HCT116 (cell line): ENCODE results near the gene XPOT. TPM values are rescaled to one million over a fixed set of nuclear protein-coding genes. Genes with fewer than 3 reads are reported as not detected.

Experiments
- ATAC-seq: fragments of 200-7000 bp; cut with Tn5 transposase; 2 replicates; pipeline ENCODE4 v1.9.1; 2020; ENCODE audit warnings: mild to moderate bottlenecking, moderate library complexity
- BruUV-seq: library from RNA; stranded (reverse); fragments of 400-500 nt; replicated peaks from 2 replicates; lab custom pipeline; 2021; lab: Mats Ljungman, UMichigan
- CTCF ChIA-PET: fragments of 300-600 bp; sonication (Branson Sonifier 250); formaldehyde crosslinking; loops from one replicate; lab custom pipeline; 2021; ENCODE audit warnings: antibody characterized with exemption; lab: Charles Lee
- POLR2A ChIA-PET: fragments of 300-600, 350-600 bp; sonication (Branson Sonifier 250); formaldehyde crosslinking; loops from one replicate; lab custom pipeline; 2021; ENCODE audit warnings: antibody characterized with exemption; lab: Charles Lee
- RAD21 ChIA-PET, 2 experiments: fragments of 300-600 bp; sonication (Branson Sonifier 250); formaldehyde crosslinking; loops; one replicate each; lab custom pipeline; 2023; ENCODE audit warnings: low total read pairs in 2 of 2; ENCODE audit not compliant: uncharacterized antibody in 2 of 2, unreplicated experiment in 2 of 2, low non-redundant PET in 1 of 2; lab: Charles Lee
- DNase-seq: peaks from one replicate; pipeline ENCODE4 v3.0.0-alpha.2; 2010; ENCODE audit warnings: low read depth, low spot score
- H2AFZ ChIP-seq: fragments of 200-600 bp; shearing (Covaris generic), sonication (generic); 2 replicates; pipeline ENCODE4 v1.6.1; 2017; ENCODE audit warnings: low read depth, mixed run types, mixed read lengths, antibody characterized with exemption, low read length; ENCODE audit not compliant: poor library complexity, severe bottlenecking
- H3K27ac ChIP-seq: 2 replicates; pipeline ENCODE4 v1.5.1; 2012; ENCODE audit warnings: low read depth, low read length
- H3K27me3 ChIP-seq: fragments of 200-600 bp; sonication (generic); 2 replicates; pipeline ENCODE4 v1.6.1; 2016; ENCODE audit warnings: mixed run types, low read length, mixed read lengths; ENCODE audit not compliant: insufficient read depth
- H3K36me3 ChIP-seq, 2 experiments: fragments of 200-500 bp in 1 of 2; fragments of 200-600 bp in 1 of 2; sonication (Bioruptor generic) in 1 of 2; sonication (generic) in 1 of 2; 2 replicates each; pipeline versions ENCODE4 v1.5.1 to v1.6.1; 2014 to 2016; ENCODE audit warnings: low read length in 2 of 2, inconsistent platforms in 1 of 2, mixed read lengths in 1 of 2, mixed run types in 1 of 2; ENCODE audit not compliant: insufficient read depth in 2 of 2, control insufficient read depth in 1 of 2
- H3K4me1 ChIP-seq, 2 experiments: fragments of 200-600 bp in 1 of 2; sonication (generic) in 1 of 2; 2 replicates each; pipeline versions ENCODE4 v1.5.1 to v1.6.1; 2012 to 2017; ENCODE audit warnings: low read length in 2 of 2, inconsistent platforms in 1 of 2, mild to moderate bottlenecking in 1 of 2, mixed read lengths in 1 of 2, mixed run types in 1 of 2, moderate library complexity in 1 of 2; ENCODE audit not compliant: insufficient read depth in 2 of 2, control insufficient read depth in 1 of 2
- H3K4me2 ChIP-seq: fragments of 200-600 bp; sonication (generic); 2 replicates; pipeline ENCODE4 v1.6.1; 2017; ENCODE audit warnings: mixed run types, low read length, mixed read lengths
- H3K4me3 ChIP-seq, 2 experiments: fragments of 200-600 bp in 1 of 2; sonication (generic) in 1 of 2; replicated peaks in 1 of 2; 2 replicates each; pipeline ENCODE4 v1.5.1; 2011 to 2016; ENCODE audit warnings: low read length in 2 of 2, control low read depth in 1 of 2, low read depth in 1 of 2, mild to moderate bottlenecking in 1 of 2, mixed read lengths in 1 of 2, mixed run types in 1 of 2
- H3K79me2 ChIP-seq: fragments of 200-600 bp; sonication (generic); 2 replicates; pipeline ENCODE4 v1.6.1; 2017; ENCODE audit warnings: mild to moderate bottlenecking, mixed run types, low read length, moderate library complexity, mixed read lengths; ENCODE audit not compliant: insufficient read depth
- H3K9ac ChIP-seq: fragments of 200-600 bp; sonication (generic); 2 replicates; pipeline ENCODE4 v1.6.1; 2016; ENCODE audit warnings: low read length, mixed read lengths
- H3K9me2 ChIP-seq: fragments of 200-600 bp; sonication (generic), shearing (Covaris generic); 2 replicates; pipeline ENCODE4 v1.6.1; 2017; ENCODE audit warnings: mixed run types, mild to moderate bottlenecking, moderate library complexity; ENCODE audit not compliant: insufficient read depth
- H3K9me3 ChIP-seq, 2 experiments: fragments of 200-500 bp in 1 of 2; fragments of 200-600 bp in 1 of 2; sonication (Bioruptor generic) in 1 of 2; sonication (generic) in 1 of 2; 2 replicates each; pipeline ENCODE4 v1.6.1; 2014 to 2017; ENCODE audit warnings: low read length in 2 of 2, mixed read lengths in 2 of 2, inconsistent platforms in 1 of 2, low read depth in 1 of 2, mild to moderate bottlenecking in 1 of 2, mixed run types in 1 of 2, moderate library complexity in 1 of 2; ENCODE audit not compliant: control insufficient read depth in 1 of 2, insufficient read depth in 1 of 2
- H4K20me1 ChIP-seq: fragments of 200-600 bp; sonication (generic), shearing (Covaris generic); 2 replicates; pipeline ENCODE4 v1.6.1; 2017; ENCODE audit warnings: mixed run types, mild to moderate bottlenecking, moderate library complexity; ENCODE audit not compliant: insufficient read depth
- CBX3 ChIP-seq: IDR thresholded peaks from 2 replicates; pipeline ENCODE4 v1.6.1; 2012; ENCODE audit warnings: low read depth
- ELF1 ChIP-seq: IDR thresholded peaks from 2 replicates; pipeline ENCODE4 v1.6.1; 2012; ENCODE audit warnings: low read depth, borderline replicate concordance
- EZH2 ChIP-seq: fragments of 200-600 bp; sonication (generic); IDR thresholded peaks from 2 replicates; pipeline ENCODE4 v1.6.1; 2017; ENCODE audit warnings: antibody characterized with exemption, mixed run types
- SIN3A ChIP-seq: IDR thresholded peaks from 2 replicates; pipeline ENCODE4 v1.6.1; 2012; ENCODE audit warnings: low read depth
- ZFX ChIP-seq: fragments of 450-650 bp; IDR thresholded peaks from 2 replicates; pipeline ENCODE4 v1.6.1; 2017
- ZNF274 ChIP-seq: fragments of 200-500 bp; sonication (Bioruptor generic); IDR thresholded peaks from 2 replicates; pipeline ENCODE4 v1.6.1; 2014; ENCODE audit warnings: mild to moderate bottlenecking, low read depth, low read length, inconsistent platforms
- intact Hi-C: fragments of 100-400 bp; cut with micrococcal nuclease; formaldehyde crosslinking; loops from 2 replicates; pipeline ENCODE4 v1.10.0; 2022
- total RNA-seq: library from RNA; stranded (reverse); gene quantifications from one replicate; pipeline ENCODE4 v1.2.1, GENCODE V29; 2021; ENCODE audit not compliant: unreplicated experiment

XPOT gene
- total RNA-seq, 1 experiment from 2014 or later, result 120 TPM

GRCh38 chr12:64450711-64451486, 46.7 kb downstream of the XPOT start:
- DNase-seq (no peak), ATAC-seq (no peak)
- RAD21 ChIA-PET, result interaction anchor here in 1 of 2 experiments (0.6 kb wide), 1 partner anchor 17 kb away, joined by 3 read pairs; no protein-coding TSS in a partner anchor
- Histone ChIP-seq H2AFZ (no peak overlapping the region), H3K9me3 (no peaks in the 10 kb centered on the region), H3K9ac (peak overlapping the region; percentile 87), H3K4me3 (peak overlapping the region; percentile 86 to 90), H3K27me3 (no peaks in the 10 kb centered on the region), H3K79me2 (peaks cover 45% of the 10 kb centered on the region), H3K27ac (peak overlapping the region; percentile 91; the same call in 1 of the 2 replicates), H3K9me2 (no peaks in the 10 kb centered on the region), H3K4me2 (peak overlapping the region; percentile 84), H4K20me1 (no peaks in the 10 kb centered on the region; the same call in 1 of the 2 replicates), H3K4me1 (peaks cover 7 to 21% of the 10 kb centered on the region in 2 experiments), H3K36me3 (peaks cover 10 to 16% of the 10 kb centered on the region in 2 experiments; a peak in 3 of 4 replicates)
- BruUV-seq, result no TSS peak
- TF ChIP-seq CBX3, result no peak
- TF ChIP-seq EZH2, result no peak
- no peak for TF ChIP-seq ELF1
- TF ChIP-seq SIN3A, result 0 out of 2 replicates have a peak, but pooled peaks have one; percentile 22
- no peak for TF ChIP-seq ZFX
- TF ChIP-seq ZNF274, result no peak
- intact Hi-C loops, result loop anchor here (5.0 to 10.0 kb wide), 2 partner anchors 154 to 246 kb away; no protein-coding TSS in a partner anchor
- POLR2A ChIA-PET, result interaction anchor here (1.2 to 1.4 kb wide), 2 partner anchors 14 to 47 kb away, joined by 3 to 4 read pairs; partner anchors contain the start of gene XPOT
- CTCF ChIA-PET, result interaction anchor here (1.0 to 1.2 kb wide), 2 partner anchors 246 to 247 kb away, joined by 3 to 4 read pairs; no protein-coding TSS in a partner anchor
